HG03457 (cell line): ENCODE measurements around the gene ZNF628.

Experiments
- ATAC-seq: cut with Tn5 transposase; IDR thresholded peaks from one replicate; pipeline ENCODE4 v1.9.1; 2021; ENCODE audit warnings: moderate number of reproducible peaks; ENCODE audit not compliant: unreplicated experiment

ZNF628 gene

GRCh38 chr19:55527197-55528029, 51.0 kb downstream of the ZNF628 start:
- no peak for ATAC-seq

- ATAC-seq, result no peak
Measured at GRCh38 chr19:55528030-55528803, 51.8 kb downstream of the ZNF628 start.

GRCh38 chr19:55529636-55530234, 53.3 kb downstream of the ZNF628 start:
- ATAC-seq, result no peak

- ATAC-seq, result no peak
Measured at GRCh38 chr19:55530996-55531395, 54.6 kb downstream of the ZNF628 start.
